Activated CD8-positive, alpha-beta memory T cell treated with anti-CD3 and anti-CD28 coated beads, Interleukin-2, amount 50 U/mL, for 24 hours (primary cell): ENCODE measurements around the gene CLPTM1.

Experiments used
- DNase-seq: peaks from one replicate; pipeline ENCODE4 v3.0.0-alpha.2; 2020; ENCODE audit errors: extremely low read depth

The CLPTM1 gene

DNA sequence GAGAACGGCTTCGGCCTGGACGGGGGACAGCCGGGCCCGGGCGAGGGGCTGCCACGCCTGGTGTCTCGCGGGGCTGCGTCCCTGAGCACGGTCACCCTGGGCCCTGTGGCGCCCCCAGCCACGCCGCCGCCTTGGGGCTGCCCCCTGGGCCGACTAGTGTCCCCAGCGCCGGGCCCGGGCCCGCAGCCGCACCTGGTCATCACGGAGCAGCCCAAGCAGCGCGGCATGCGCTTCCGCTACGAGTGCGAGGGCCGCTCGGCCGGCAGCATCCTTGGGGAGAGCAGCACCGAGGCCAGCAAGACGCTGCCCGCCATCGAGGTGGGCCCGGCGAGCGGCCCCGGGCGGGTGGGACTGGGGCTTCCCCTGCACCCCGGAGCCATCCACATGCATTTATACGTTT is 56.8 kb downstream of the CLPTM1 start:
- no peak for DNase-seq

DNA sequence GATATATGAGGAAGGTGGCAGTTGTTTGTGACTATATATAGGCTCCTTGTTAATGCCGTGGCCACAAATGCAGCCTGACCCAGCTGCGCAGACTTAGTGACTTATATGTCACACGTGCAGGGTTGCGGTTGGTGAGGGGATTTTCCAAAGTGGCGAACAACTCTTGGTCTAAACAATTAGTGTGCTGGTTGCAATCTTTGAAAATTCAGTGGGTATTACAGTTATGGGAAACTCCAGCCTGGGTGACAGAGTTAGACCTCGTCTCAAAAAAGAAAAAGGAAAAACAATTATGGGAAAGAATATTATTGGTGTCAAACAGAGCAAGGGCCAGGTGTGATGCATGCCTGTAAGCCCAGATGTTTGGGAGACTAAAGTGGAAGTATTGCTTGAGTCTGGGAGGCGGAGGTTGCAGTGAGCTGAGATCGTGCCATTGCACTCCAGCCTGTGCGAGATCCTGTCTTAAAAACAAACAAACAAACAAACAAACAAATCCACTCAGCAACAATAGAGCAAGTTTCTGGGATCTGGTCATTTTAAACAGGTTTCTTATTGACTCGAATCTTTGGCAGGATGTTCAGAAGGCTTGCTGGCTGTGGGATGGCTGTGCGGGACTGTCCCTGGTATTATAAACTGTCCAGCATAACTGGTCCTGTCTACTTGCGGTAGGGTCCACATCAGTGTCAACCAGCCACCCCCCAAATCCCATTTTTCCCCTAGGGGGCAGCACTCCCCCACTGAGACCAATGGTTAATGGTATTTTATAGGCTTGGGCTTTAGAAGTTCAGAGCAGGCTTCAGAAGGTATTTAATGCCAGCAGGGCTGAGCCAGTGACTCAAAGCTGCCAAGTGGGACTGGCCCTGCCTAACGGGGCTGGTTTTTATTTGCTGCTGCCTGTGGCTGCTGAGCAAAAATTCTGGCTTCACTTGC is 61.5 kb downstream of the CLPTM1 start:
- peak; percentile 49 for DNase-seq

DNA sequence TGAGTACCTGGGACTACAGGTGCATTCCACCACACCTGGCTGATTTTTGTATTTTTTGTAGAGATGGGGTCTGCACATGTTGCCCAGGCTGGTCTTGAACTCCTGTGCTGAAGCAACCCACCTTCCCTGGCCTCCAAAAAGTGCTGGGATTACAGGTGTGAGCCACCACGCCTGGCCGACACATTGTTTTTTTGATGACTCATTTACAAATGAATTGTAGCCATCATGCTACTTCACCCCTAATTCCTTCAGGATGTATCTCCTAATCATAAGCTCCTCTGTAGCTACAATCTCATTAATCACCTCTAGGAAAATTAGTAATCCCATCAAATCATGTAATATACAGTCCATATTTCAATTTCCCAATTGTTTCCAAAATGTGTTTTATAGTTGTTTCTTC is 64.0 kb downstream of the CLPTM1 start:
- no peak for DNase-seq

DNA sequence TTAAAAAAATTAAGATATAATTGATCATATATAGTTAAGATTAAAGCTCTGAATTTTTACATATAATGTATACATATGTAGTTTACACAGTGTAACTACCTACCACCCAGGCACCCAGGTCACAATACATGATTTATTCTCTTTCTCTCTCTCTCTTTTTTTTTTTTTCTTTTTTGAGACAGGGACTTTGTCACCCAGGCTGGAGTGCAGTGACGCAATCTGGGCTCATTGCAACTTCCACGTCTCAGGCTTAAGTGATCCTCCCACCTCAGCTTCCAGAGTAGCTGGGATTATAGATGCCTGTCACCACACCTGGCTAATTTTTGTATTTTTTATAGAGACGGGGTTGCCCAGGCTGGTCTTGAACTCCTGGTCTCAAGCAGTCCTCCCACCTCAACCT is 64.9 kb downstream of the CLPTM1 start:
- no peak for DNase-seq

DNA sequence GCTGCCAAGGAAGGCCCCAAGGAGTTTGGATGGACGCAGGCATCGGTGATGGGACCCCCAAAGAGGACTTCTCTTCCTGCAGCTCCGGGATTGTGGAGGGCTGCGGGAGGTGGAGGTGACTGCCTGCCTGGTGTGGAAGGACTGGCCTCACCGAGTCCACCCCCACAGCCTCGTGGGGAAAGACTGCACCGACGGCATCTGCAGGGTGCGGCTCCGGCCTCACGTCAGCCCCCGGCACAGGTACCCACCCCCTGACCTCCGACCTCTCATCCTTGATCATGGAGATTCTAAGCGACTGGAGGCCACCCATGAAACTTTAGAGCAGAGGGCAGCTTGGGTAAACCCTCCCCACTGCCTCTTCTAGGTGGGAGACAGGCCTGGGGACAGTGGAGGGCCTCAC is 66.8 kb downstream of the CLPTM1 start:
- DNase-seq, result no peak

DNA sequence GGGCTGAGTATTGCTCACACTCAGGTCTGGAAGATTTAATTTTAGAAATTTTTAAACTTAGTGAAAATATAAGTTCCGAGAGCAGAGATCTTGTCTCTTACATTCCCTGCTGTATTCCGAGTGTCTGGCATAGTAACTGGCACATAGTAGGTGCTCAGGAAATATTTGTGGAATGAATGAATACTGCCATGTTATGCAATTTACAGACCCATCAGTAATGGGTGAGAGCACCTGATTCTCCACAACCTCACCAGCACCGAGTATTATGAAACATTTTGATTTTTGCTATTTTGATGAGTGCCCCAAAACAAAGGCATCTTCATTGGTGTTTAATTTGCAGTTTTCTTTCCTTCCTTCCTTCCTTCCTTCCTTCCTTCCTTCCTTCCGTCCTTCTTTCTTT is 67.9 kb downstream of the CLPTM1 start:
- no peak for DNase-seq

DNA sequence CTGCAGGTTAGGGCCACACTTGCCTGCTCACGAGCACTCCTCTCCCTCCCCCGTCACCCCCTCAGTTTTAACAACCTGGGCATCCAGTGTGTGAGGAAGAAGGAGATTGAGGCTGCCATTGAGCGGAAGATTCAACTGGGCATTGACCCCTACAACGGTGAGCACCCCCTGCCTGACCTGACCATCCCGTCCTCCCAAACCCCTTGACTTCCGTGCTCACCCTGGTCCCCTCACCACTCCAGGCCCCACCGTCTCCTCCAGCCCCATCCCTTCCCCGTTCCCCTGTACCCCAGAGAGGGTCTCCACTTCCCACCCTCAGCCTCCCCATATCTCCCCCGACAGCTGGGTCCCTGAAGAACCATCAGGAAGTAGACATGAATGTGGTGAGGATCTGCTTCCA is 70.1 kb downstream of the CLPTM1 start:
- DNase-seq, result no peak

DNA sequence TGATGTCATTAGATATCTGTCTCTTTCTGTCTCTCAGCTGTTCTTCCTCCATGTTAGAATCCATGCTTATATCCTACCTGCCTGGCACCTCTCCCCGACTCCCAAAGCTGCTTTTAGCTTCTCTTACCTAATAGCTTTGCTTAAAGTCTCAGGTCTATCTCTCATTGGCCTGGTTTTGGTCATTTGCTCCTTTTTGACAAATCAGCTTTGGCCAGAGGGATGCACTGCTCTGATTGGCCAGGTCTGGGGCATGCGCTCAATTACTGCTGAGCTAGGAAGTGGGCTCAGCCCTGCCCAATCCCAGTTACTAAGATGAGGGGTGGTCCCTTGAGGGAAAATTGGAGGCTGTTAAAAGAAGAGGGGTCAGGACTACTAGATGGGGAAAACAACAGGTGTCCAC is 72.2 kb downstream of the CLPTM1 start:
- DNase-seq, result no peak

DNA sequence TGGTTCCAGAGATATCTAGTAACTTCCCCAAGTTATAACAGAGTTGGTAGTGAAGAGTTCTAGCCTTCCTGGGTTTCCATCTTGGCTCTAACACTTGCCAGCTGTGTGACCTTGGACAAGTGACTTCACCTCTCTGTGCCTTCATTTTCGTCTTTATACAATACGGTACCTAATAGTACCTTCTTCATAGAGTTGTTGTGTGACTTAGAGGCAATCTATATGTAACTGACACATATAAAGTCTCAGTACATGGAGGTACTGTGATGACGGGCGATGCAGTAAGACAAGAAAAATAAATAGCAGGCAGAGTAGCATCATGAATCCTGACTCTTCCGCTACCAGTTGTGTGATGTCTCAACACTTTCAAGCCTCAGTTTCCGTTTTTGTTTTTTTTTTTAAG is 75.6 kb downstream of the CLPTM1 start:
- DNase-seq, result no peak

DNA sequence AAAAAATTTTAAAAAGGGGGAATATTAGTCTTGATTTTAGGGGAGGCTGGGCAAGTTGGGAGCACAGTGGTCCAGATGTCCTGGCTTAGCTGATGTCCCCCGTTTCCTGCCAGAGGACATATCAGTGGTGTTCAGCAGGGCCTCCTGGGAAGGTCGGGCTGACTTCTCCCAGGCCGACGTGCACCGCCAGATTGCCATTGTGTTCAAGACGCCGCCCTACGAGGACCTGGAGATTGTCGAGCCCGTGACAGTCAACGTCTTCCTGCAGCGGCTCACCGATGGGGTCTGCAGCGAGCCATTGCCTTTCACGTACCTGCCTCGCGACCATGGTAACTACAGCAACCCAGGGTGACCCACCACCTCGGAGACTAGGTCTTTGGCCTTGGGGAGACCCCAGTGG is 77.2 kb downstream of the CLPTM1 start:
- DNase-seq, result no peak

DNA sequence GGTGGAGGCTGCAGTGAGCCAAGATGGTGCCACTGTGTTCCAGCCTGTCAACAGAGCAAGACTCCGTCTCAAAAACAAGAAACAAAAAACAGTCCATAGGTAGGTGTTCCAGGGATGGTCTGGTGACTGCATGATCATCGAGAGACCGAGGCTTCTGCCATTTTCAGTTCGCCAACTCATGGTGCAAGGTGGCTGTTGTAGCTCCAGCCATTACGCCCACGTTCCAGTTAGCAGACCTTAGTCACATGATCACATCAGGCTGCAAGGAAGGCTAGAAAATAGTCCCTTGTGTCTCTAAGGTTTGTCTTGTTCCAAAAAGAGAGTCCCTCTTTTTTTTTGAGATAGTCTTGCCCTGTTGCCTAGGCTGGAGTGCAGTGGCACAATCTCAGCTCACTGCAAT is 80.6 kb downstream of the CLPTM1 start:
- DNase-seq, result no peak

DNA sequence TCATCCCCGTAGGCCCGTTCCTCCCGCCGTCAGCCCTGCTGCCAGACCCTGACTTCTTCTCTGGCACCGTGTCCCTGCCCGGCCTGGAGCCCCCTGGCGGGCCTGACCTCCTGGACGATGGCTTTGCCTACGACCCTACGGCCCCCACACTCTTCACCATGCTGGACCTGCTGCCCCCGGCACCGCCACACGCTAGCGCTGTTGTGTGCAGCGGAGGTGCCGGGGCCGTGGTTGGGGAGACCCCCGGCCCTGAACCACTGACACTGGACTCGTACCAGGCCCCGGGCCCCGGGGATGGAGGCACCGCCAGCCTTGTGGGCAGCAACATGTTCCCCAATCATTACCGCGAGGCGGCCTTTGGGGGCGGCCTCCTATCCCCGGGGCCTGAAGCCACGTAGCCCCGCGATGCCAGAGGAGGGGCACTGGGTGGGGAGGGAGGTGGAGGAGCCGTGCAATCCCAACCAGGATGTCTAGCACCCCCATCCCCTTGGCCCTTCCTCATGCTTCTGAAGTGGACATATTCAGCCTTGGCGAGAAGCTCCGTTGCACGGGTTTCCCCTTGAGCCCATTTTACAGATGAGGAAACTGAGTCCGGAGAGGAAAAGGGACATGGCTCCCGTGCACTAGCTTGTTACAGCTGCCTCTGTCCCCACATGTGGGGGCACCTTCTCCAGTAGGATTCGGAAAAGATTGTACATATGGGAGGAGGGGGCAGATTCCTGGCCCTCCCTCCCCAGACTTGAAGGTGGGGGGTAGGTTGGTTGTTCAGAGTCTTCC is 82.4 kb downstream of the CLPTM1 start:
- DNase-seq, result no peak

DNA sequence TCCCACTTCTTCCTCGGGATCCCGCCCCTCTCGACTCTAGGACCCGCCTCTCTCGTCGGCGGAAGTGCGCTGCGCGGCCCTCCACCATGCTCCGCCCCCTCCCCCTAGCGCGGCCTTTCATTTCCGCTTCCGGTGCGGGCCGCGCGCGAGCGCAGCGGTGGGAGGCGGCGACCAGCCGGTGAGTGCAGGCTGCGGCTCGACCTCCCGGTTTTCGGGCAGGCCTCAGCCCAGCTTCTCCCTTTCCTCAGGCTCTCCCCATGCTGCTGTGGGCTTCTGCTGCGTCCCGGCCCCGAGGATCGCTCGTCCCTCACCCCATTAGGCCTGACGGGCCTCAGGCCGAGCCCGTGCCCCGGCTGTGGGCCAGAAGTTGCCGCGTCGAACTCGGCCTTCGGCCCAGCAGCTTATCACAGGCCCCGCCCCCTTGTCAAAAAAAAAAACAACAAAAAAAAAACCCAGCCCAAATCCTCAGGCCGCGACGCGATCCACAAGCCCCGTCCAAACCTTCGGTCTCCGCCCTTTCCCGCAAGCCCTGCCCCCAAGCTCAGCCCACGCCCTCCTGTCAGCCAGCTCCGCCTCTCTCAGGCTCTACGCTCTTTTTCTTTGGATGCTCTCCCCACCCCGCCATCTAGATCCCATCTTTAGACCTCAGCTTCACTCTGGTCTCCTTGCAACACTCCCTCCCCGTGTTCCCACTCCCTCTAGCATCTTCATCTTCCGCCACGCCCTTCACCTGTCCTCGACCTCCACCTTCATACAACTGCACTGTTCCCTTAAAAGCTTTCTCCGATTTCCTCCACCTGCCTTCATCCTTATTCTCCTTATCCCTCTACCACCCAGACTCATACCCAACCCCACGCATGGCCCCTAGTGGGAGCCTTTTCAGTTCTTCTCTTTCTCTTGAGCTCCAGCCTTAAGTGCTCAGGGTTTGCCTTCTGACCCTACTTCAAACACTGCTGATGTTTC is 84.0 kb downstream of the CLPTM1 start, which contains the start of gene CLASRP:
TSS of gene CLASRP (plus strand) at position 115 of the 963 bp plus-strand sequence. CDS start 1,168 bp downstream, outside the sequence.
- peak; percentile 71 for DNase-seq

DNA sequence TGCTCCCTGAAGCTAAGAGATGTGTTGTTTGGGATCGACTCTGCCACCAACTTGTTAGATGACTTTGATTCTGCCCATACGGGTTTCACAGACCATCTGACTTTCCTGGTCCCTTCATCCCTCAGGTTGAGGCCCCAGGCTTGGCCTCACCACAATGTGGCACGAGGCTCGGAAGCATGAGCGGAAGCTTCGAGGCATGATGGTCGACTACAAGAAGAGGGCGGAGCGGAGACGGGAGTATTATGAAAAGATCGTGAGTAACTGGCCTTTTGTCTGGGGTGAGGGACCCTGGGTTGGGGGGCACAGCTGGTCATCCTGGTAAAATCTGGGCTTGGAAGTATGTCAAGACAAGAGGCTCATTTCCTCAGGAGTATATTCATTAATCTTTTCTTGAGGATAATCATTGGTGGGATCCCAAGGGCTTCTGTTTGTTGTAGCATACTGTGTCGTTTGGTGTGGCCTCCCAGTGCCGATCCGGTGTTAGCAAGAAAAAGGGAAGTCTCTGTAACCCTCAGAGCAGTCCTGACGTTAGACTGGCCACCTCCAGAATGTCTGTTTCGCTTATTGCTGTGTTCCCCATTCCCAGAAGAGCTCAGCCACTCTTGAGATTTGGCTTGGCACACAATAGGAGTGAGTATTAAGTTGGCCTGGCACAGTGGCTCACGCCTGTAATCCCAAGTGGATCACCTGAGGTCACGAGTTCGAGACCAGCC is 85.0 kb downstream of the CLPTM1 start:
- no peak for DNase-seq

DNA sequence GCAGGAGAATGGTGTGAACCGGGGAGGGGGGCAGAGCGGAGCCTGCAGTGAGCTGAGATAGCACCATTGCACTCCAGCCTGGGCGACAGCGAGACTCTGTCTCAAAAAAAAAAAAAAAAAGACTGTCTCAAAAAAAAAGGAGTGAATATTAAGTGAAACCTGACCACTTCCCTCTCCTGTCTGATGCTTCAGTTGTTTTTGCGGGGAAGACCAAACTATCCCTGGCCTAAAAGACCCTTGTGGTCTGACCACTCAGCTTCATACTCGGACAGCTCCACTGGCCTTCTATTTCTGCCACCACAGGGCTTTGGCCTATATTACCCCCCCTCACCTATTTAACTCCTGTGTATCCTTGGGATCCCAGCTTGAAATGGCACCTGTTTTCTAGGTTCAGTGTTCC is 85.9 kb downstream of the CLPTM1 start:
- DNase-seq, result no peak
